HEK293T (cell line): ENCODE data around the gene PAQR4.

ENCODE experiments used
- CTCF ChIA-PET: fragments of 350-600 bp; formaldehyde crosslinking; extraction: SDS; loops from one replicate; lab custom pipeline; 2021; ENCODE audit warnings: antibody characterized with exemption, inconsistent platforms; lab: Yijun Ruan, JAX
- POLR2A ChIA-PET: fragments of 350-600 bp; formaldehyde crosslinking; extraction: SDS; loops from one replicate; lab custom pipeline; 2020; ENCODE audit warnings: antibody characterized with exemption, inconsistent platforms; lab: Yijun Ruan, JAX
- DNase-seq: peaks from one replicate; pipeline ENCODE4 v3.0.0; 2012; ENCODE audit warnings: mixed read lengths; ENCODE audit errors: extremely low spot score
- ARNT ChIP-seq: fragments of 450-650 bp; IDR thresholded peaks from 2 replicates; pipeline ENCODE4 v1.6.1; 2017; ENCODE audit warnings: mild to moderate bottlenecking
- BHLHE40 ChIP-seq: fragments of 450-650 bp; IDR thresholded peaks from 2 replicates; pipeline ENCODE4 v1.6.1; 2016; ENCODE audit warnings: mild to moderate bottlenecking, moderate library complexity, borderline replicate concordance
- CTBP1 ChIP-seq: fragments of 450-650 bp; IDR thresholded peaks from 2 replicates; pipeline ENCODE4 v1.6.1; 2016; ENCODE audit warnings: borderline replicate concordance
- ELF4 ChIP-seq: fragments of 450-650 bp; IDR thresholded peaks from 2 replicates; pipeline ENCODE4 v1.6.1; 2017; ENCODE audit warnings: antibody characterized with exemption
- FOXA1 ChIP-seq: fragments of 450-650 bp; IDR thresholded peaks from 2 replicates; pipeline ENCODE4 v1.6.1; 2016; ENCODE audit warnings: mild to moderate bottlenecking
- FOXK2 ChIP-seq: fragments of 450-650 bp; IDR thresholded peaks from 2 replicates; pipeline ENCODE4 v1.6.1; 2016; ENCODE audit warnings: mild to moderate bottlenecking
- FOXM1 ChIP-seq: fragments of 450-650 bp; IDR thresholded peaks from 2 replicates; pipeline ENCODE4 v1.6.1; 2017; ENCODE audit warnings: mild to moderate bottlenecking, borderline replicate concordance
- HDGF ChIP-seq: fragments of 450-650 bp; IDR thresholded peaks from 2 replicates; pipeline ENCODE4 v1.6.1; 2017; ENCODE audit warnings: antibody characterized with exemption, borderline replicate concordance
- L3MBTL2 ChIP-seq: fragments of 450-650 bp; conservative IDR thresholded peaks from 2 replicates; pipeline ENCODE4 v1.6.1; 2016; ENCODE audit warnings: mild to moderate bottlenecking
- LEF1 ChIP-seq: fragments of 450-650 bp; IDR thresholded peaks from 2 replicates; pipeline ENCODE4 v1.6.1; 2017; ENCODE audit warnings: mild to moderate bottlenecking, borderline replicate concordance
- NFRKB ChIP-seq: fragments of 450-650 bp; IDR thresholded peaks from 2 replicates; pipeline ENCODE4 v1.6.1; 2016; ENCODE audit warnings: mild to moderate bottlenecking, moderate library complexity
- PKNOX1 ChIP-seq: fragments of 450-650 bp; IDR thresholded peaks from 2 replicates; pipeline ENCODE4 v1.6.1; 2016
- SP1 ChIP-seq: fragments of 450-650 bp; IDR thresholded peaks from 2 replicates; pipeline ENCODE4 v1.6.1; 2017
- SUZ12 ChIP-seq: fragments of 450-650 bp; IDR thresholded peaks from 2 replicates; pipeline ENCODE4 v1.6.1; 2016; ENCODE audit warnings: mild to moderate bottlenecking
- TARDBP ChIP-seq: fragments of 450-650 bp; IDR thresholded peaks from 2 replicates; pipeline ENCODE4 v1.6.1; 2016
- ZNF384 ChIP-seq: fragments of 450-650 bp; IDR thresholded peaks from 2 replicates; pipeline ENCODE4 v1.6.1; 2016

Gene PAQR4

GRCh38 chr16:2949705-2950352 lies 19.3 kb upstream of the PAQR4 start:
- no peak for TF ChIP-seq ZNF384
- no peak for TF ChIP-seq SP1
- no peak for TF ChIP-seq ELF4
- TF ChIP-seq PKNOX1 = no peak
- no peak for TF ChIP-seq LEF1
- no peak for TF ChIP-seq ARNT
- TF ChIP-seq CTBP1 = no peak
- TF ChIP-seq L3MBTL2 = no peak
- no peak for TF ChIP-seq BHLHE40
- TF ChIP-seq FOXA1 = no peak
- TF ChIP-seq TARDBP = no peak
- no peak for DNase-seq
- POLR2A ChIA-PET = no interaction called here
- CTCF ChIA-PET = interaction anchor here (1.6 kb wide), 1 partner anchor 12 kb away, joined by 5 read pairs; no protein-coding TSS in a partner anchor

GRCh38 chr16:2950353-2950724 lies 18.8 kb upstream of the PAQR4 start:
- CTCF ChIA-PET = interaction anchor here (1.6 kb wide), 1 partner anchor 11 kb away, joined by 5 read pairs; no protein-coding TSS in a partner anchor
- POLR2A ChIA-PET = no interaction called here
- TF ChIP-seq FOXM1 = no peak
- TF ChIP-seq FOXK2 = no peak
- no peak for DNase-seq

GRCh38 chr16:2950773-2951172 lies 18.4 kb upstream of the PAQR4 start:
- no peak for TF ChIP-seq ELF4
- no peak for TF ChIP-seq ARNT
- TF ChIP-seq PKNOX1 = no peak
- TF ChIP-seq CTBP1 = no peak
- TF ChIP-seq SP1 = no peak
- TF ChIP-seq SUZ12 = no peak
- TF ChIP-seq NFRKB = no peak
- TF ChIP-seq HDGF = no peak
- no peak for TF ChIP-seq FOXA1
- no peak for TF ChIP-seq TARDBP
- no peak for TF ChIP-seq BHLHE40
- TF ChIP-seq L3MBTL2 = no peak
- no peak for TF ChIP-seq LEF1
- no peak for TF ChIP-seq FOXK2
- no peak for TF ChIP-seq ZNF384
- no peak for TF ChIP-seq FOXM1
- ChIA-PET CTCF (interaction anchor here (1.6 kb wide), 1 partner anchor 11 kb away, joined by 5 read pairs; no protein-coding TSS in a partner anchor), POLR2A (no interaction called here)
- no peak for DNase-seq

GRCh38 chr16:2952679-2953078 lies 16.5 kb upstream of the PAQR4 start:
- no peak for TF ChIP-seq ARNT
- no peak for TF ChIP-seq FOXA1
- no peak for TF ChIP-seq FOXM1
- no peak for TF ChIP-seq NFRKB
- no peak for TF ChIP-seq HDGF
- DNase-seq = no peak
- ChIA-PET POLR2A (interaction anchor here (1.7 kb wide), 1 partner anchor 12 kb away, joined by 4 read pairs; the partner anchor contains the start of gene KREMEN2), CTCF (interaction anchor here (0.6 to 0.7 kb wide), 3 partner anchors 9 to 66 kb away, joined by 3 to 4 read pairs (median 3); partner anchors contain the start of gene CLDN6)

- DNase-seq = no peak
- ChIA-PET CTCF (interaction anchor here (0.6 kb wide), 1 partner anchor 155 kb away, joined by 3 read pairs; no protein-coding TSS in a partner anchor), POLR2A (interaction anchor here (1.7 kb wide), 1 partner anchor 10 kb away, joined by 4 read pairs; the partner anchor contains the start of gene KREMEN2)
- TF ChIP-seq LEF1 (no peak), SP1 (no peak), FOXA1 (no peak), HDGF (no peak), L3MBTL2 (no peak), PKNOX1 (no peak), CTBP1 (no peak), SUZ12 (no peak), NFRKB (no peak), FOXM1 (no peak)
Measured at GRCh38 chr16:2953706-2954627, 15.2 kb upstream of the PAQR4 start.
